Activated naive CD8-positive, alpha-beta T cell treated with anti-CD3 and anti-CD28 coated beads, Interleukin-2, amount 50 U/mL, for 24 hours (primary cell): ENCODE measurements around the gene RAB6A.
A peak's percentile ranks its signal among the peaks of the same experiment; 100 is the strongest.
"Not testable (repeated sequence)": the region's sequence is repeated elsewhere in the genome, so short reads cannot be mapped to it uniquely, and the experiment has no call there.

Experiments used
- ATAC-seq: fragments of 150-1000 bp; cut with Tn5 transposase; one replicate; pipeline ENCODE4 v1.10.0; 2021
- DNase-seq: peaks from one replicate; pipeline ENCODE4 v3.0.0; 2021
- H3K27ac Mint-ChIP-seq: one replicate; pipeline ENCODE4 v1.8.0; 2021; ENCODE audit warnings: mild to moderate bottlenecking, mixed read lengths
- H3K27me3 Mint-ChIP-seq: one replicate; pipeline ENCODE4 v1.8.0; 2021; ENCODE audit warnings: mixed read lengths
- H3K36me3 Mint-ChIP-seq: one replicate; pipeline ENCODE4 v1.8.0; 2021; ENCODE audit warnings: low read depth, mixed read lengths
- H3K4me1 Mint-ChIP-seq: one replicate; pipeline ENCODE4 v1.8.0; 2021; ENCODE audit warnings: mixed read lengths
- H3K4me3 Mint-ChIP-seq: one replicate; pipeline ENCODE4 v1.8.0; 2021; ENCODE audit warnings: mild to moderate bottlenecking, moderate library complexity, mixed read lengths
- H3K9me3 Mint-ChIP-seq: one replicate; pipeline ENCODE4 v1.8.0; 2021; ENCODE audit warnings: mixed read lengths

The RAB6A gene

GRCh38 chr11:73752216-73752867, 8.5 kb downstream of the RAB6A start:
- Mint-ChIP-seq H3K4me3 (no peak overlapping the region), H3K36me3 (peaks cover 4% of the 10 kb centered on the region), H3K27me3 (no peaks in the 10 kb centered on the region), H3K9me3 (no peaks in the 10 kb centered on the region), H3K27ac (no peak overlapping the region), H3K4me1 (peaks cover 34% of the 10 kb centered on the region)
- ATAC-seq (no peak), DNase-seq (no peak)

- not testable (repeated sequence) for H3K36me3 Mint-ChIP-seq, H3K27me3 Mint-ChIP-seq, H3K4me3 Mint-ChIP-seq, H3K27ac Mint-ChIP-seq, DNase-seq, ATAC-seq, H3K9me3 Mint-ChIP-seq
- peaks cover 37% of the 10 kb centered on the region for H3K4me1 Mint-ChIP-seq
Measured at GRCh38 chr11:73750862-73751261, 10.0 kb downstream of the RAB6A start.

GRCh38 chr11:73750228-73750627, 10.6 kb downstream of the RAB6A start:
- H3K9me3 Mint-ChIP-seq: no peaks in the 10 kb centered on the region
- ATAC-seq (no peak), DNase-seq (no peak)
- H3K36me3 Mint-ChIP-seq: peaks cover 4% of the 10 kb centered on the region
- H3K4me1 Mint-ChIP-seq: peaks cover 37% of the 10 kb centered on the region
- H3K27ac Mint-ChIP-seq: no peak overlapping the region
- H3K27me3 Mint-ChIP-seq: no peaks in the 10 kb centered on the region
- H3K4me3 Mint-ChIP-seq: no peak overlapping the region

- no peak for DNase-seq
- no peak overlapping the region for H3K27ac Mint-ChIP-seq
Measured at GRCh38 chr11:73749118-73749517, 11.8 kb downstream of the RAB6A start.

GRCh38 chr11:73748300-73748699, 12.6 kb downstream of the RAB6A start:
- Mint-ChIP-seq H3K9me3 (no peaks in the 10 kb centered on the region), H3K27ac (no peak overlapping the region), H3K27me3 (no peaks in the 10 kb centered on the region), H3K36me3 (peaks cover 4% of the 10 kb centered on the region), H3K4me3 (no peak overlapping the region), H3K4me1 (peaks cover 29% of the 10 kb centered on the region)
- DNase-seq: no peak
- no peak for ATAC-seq

More at GRCh38 chr11:73749118-73749517, 11.8 kb downstream of the RAB6A start:
- peaks cover 4% of the 10 kb centered on the region for H3K36me3 Mint-ChIP-seq
- H3K27me3 Mint-ChIP-seq: no peaks in the 10 kb centered on the region
- peaks cover 34% of the 10 kb centered on the region for H3K4me1 Mint-ChIP-seq
- H3K9me3 Mint-ChIP-seq: no peaks in the 10 kb centered on the region
- ATAC-seq: no peak
- no peak overlapping the region for H3K4me3 Mint-ChIP-seq

- no peak for DNase-seq
- Mint-ChIP-seq H3K9me3 (no peaks in the 10 kb centered on the region), H3K4me1 (peaks cover 29% of the 10 kb centered on the region), H3K27ac (no peak overlapping the region), H3K36me3 (peaks cover 4% of the 10 kb centered on the region), H3K27me3 (no peaks in the 10 kb centered on the region), H3K4me3 (no peak overlapping the region)
- no peak for ATAC-seq
Measured at GRCh38 chr11:73747762-73748161, 13.1 kb downstream of the RAB6A start.

- Mint-ChIP-seq H3K9me3 (no peaks in the 10 kb centered on the region), H3K27ac (no peak overlapping the region), H3K36me3 (peaks cover 5% of the 10 kb centered on the region), H3K27me3 (no peaks in the 10 kb centered on the region), H3K4me3 (no peak overlapping the region), H3K4me1 (peaks cover 21% of the 10 kb centered on the region)
- DNase-seq (no peak), ATAC-seq (no peak)
Measured at GRCh38 chr11:73746701-73747100, 14.2 kb downstream of the RAB6A start.

GRCh38 chr11:73743045-73743444, 17.8 kb downstream of the RAB6A start:
- H3K4me3 Mint-ChIP-seq: no peak overlapping the region
- no peak overlapping the region for H3K27ac Mint-ChIP-seq
- peaks cover 8% of the 10 kb centered on the region for H3K4me1 Mint-ChIP-seq
- H3K27me3 Mint-ChIP-seq: no peaks in the 10 kb centered on the region
- ATAC-seq: no peak
- peaks cover 5% of the 10 kb centered on the region for H3K36me3 Mint-ChIP-seq
- no peaks in the 10 kb centered on the region for H3K9me3 Mint-ChIP-seq
- no peak for DNase-seq

- H3K9me3 Mint-ChIP-seq: not testable (repeated sequence)
Measured at GRCh38 chr11:73735959-73736358, 24.9 kb downstream of the RAB6A start.

GRCh38 chr11:73734993-73735392, 25.9 kb downstream of the RAB6A start:
- Mint-ChIP-seq H3K4me1 (peaks cover 7% of the 10 kb centered on the region), H3K27ac (no peak overlapping the region), H3K27me3 (no peaks in the 10 kb centered on the region), H3K36me3 (peaks cover 7% of the 10 kb centered on the region), H3K4me3 (no peak overlapping the region), H3K9me3 (no peaks in the 10 kb centered on the region)
- DNase-seq (no peak), ATAC-seq (no peak)

More at GRCh38 chr11:73735959-73736358, 24.9 kb downstream of the RAB6A start:
- not testable (repeated sequence) for DNase-seq, ATAC-seq, H3K27me3 Mint-ChIP-seq, H3K27ac Mint-ChIP-seq, H3K36me3 Mint-ChIP-seq, H3K4me1 Mint-ChIP-seq, H3K4me3 Mint-ChIP-seq

GRCh38 chr11:73734011-73734410, 26.9 kb downstream of the RAB6A start:
- not testable (repeated sequence) for H3K4me3 Mint-ChIP-seq, H3K27me3 Mint-ChIP-seq, ATAC-seq, H3K27ac Mint-ChIP-seq, DNase-seq, H3K9me3 Mint-ChIP-seq
- H3K36me3 Mint-ChIP-seq: peaks cover 14% of the 10 kb centered on the region
- peaks cover 15% of the 10 kb centered on the region for H3K4me1 Mint-ChIP-seq

- not testable (repeated sequence) for H3K9me3 Mint-ChIP-seq, H3K27ac Mint-ChIP-seq, H3K27me3 Mint-ChIP-seq, DNase-seq, ATAC-seq, H3K4me3 Mint-ChIP-seq
- Mint-ChIP-seq H3K36me3 (peaks cover 19% of the 10 kb centered on the region), H3K4me1 (peaks cover 24% of the 10 kb centered on the region)
Measured at GRCh38 chr11:73732936-73733335, 27.9 kb downstream of the RAB6A start.

- H3K27me3 Mint-ChIP-seq: no peaks in the 10 kb centered on the region
- H3K36me3 Mint-ChIP-seq: peaks cover 28% of the 10 kb centered on the region
- H3K4me1 Mint-ChIP-seq: peaks cover 31% of the 10 kb centered on the region
- H3K4me3 Mint-ChIP-seq: no peak overlapping the region
- peak overlapping the region; percentile 25 for H3K27ac Mint-ChIP-seq
- no peaks in the 10 kb centered on the region for H3K9me3 Mint-ChIP-seq
- DNase-seq: peak; percentile 8
- ATAC-seq: no peak
Measured at GRCh38 chr11:73729594-73730206, 31.2 kb downstream of the RAB6A start.

GRCh38 chr11:73728000-73728399, 32.9 kb downstream of the RAB6A start:
- Mint-ChIP-seq H3K36me3 (peaks cover 29% of the 10 kb centered on the region), H3K4me1 (peaks cover 30% of the 10 kb centered on the region), H3K27me3 (no peaks in the 10 kb centered on the region), H3K4me3 (no peak overlapping the region), H3K27ac (no peak overlapping the region), H3K9me3 (no peaks in the 10 kb centered on the region)
- DNase-seq (no peak), ATAC-seq (peak; percentile 69)

GRCh38 chr11:73726825-73727224, 34.0 kb downstream of the RAB6A start:
- peaks cover 32% of the 10 kb centered on the region for H3K36me3 Mint-ChIP-seq
- H3K4me1 Mint-ChIP-seq: peaks cover 30% of the 10 kb centered on the region
- no peaks in the 10 kb centered on the region for H3K27me3 Mint-ChIP-seq
- no peak overlapping the region for H3K27ac Mint-ChIP-seq
- no peaks in the 10 kb centered on the region for H3K9me3 Mint-ChIP-seq
- H3K4me3 Mint-ChIP-seq: no peak overlapping the region
- DNase-seq (no peak), ATAC-seq (no peak)
